B cell (primary cell): ENCODE measurements around the gene RHOBTB3. TPM values are rescaled to one million over a fixed set of nuclear protein-coding genes. Genes with fewer than 3 reads are reported as not detected.

ENCODE experiments used
- ATAC-seq: fragments of 200-7000 bp; cut with Tn5 transposase; one replicate; pipeline ENCODE4 v1.10.0; 2021; ENCODE audit warnings: low read depth, mild to moderate bottlenecking, moderate number of reproducible peaks, moderate library complexity
- CTCF ChIA-PET: fragments of 350-600 bp; sonication (Branson Sonifier 250); formaldehyde crosslinking; loops from one replicate; lab custom pipeline; 2021; ENCODE audit warnings: antibody characterized with exemption, inconsistent platforms; lab: Charles Lee
- POLR2A ChIA-PET: fragments of 350-600 bp; sonication (Branson Sonifier 250); formaldehyde crosslinking; loops from one replicate; lab custom pipeline; 2021; ENCODE audit warnings: antibody characterized with exemption; lab: Charles Lee
- DNase-seq: peaks from one replicate; pipeline ENCODE4 v3.0.0; 2013
- H2AFZ ChIP-seq: 2 replicates; pipeline ENCODE4 v1.6.1; 2012; ENCODE audit warnings: mild to moderate bottlenecking, low read depth, low read length; ENCODE audit not compliant: insufficient read depth, poor library complexity, severe bottlenecking
- H3K27ac ChIP-seq, 2 donors: 1 replicate in 1 of 2; 2 replicates in 1 of 2; pipeline ENCODE4 v1.5.1; 2012 to 2013; ENCODE audit warnings: low read length in 2 of 2, mild to moderate bottlenecking in 2 of 2, moderate library complexity in 1 of 2
- H3K27me3 ChIP-seq, 4 experiments: fragments of 200-600 bp in 1 of 4; sonication (generic) in 1 of 4; replicated peaks in 1 of 4; 1 replicate in 2 of 4; 2 replicates in 2 of 4; pipeline versions ENCODE4 v1.6.1 to v1.7.0; 2013 to 2016; ENCODE audit warnings: low read length in 3 of 4, mild to moderate bottlenecking in 2 of 4, mixed read lengths in 1 of 4, moderate library complexity in 1 of 4; ENCODE audit not compliant: insufficient read depth in 4 of 4, control insufficient read depth in 3 of 4; ENCODE audit errors: control extremely low read depth in 1 of 4
- H3K36me3 ChIP-seq, 2 experiments: replicated peaks in 1 of 2; 1 replicate in 1 of 2; 2 replicates in 1 of 2; pipeline versions ENCODE4 v1.6.1 to v1.7.1; 2013; ENCODE audit warnings: low read length in 1 of 2; ENCODE audit not compliant: insufficient read depth in 2 of 2, control insufficient read depth in 1 of 2; ENCODE audit errors: control extremely low read depth in 1 of 2, extremely low read depth in 1 of 2
- H3K4me1 ChIP-seq, 2 donors: fragments of 200-600 bp in 1 of 2; sonication (generic) in 1 of 2; 1 replicate in 1 of 2; 2 replicates in 1 of 2; pipeline versions ENCODE4 v1.5.1 to v1.6.1; 2013 to 2017; ENCODE audit warnings: low read length in 2 of 2; ENCODE audit not compliant: control insufficient read depth in 2 of 2, insufficient read depth in 2 of 2
- H3K4me2 ChIP-seq: replicated peaks from 2 replicates; pipeline ENCODE3; 2012; ENCODE audit warnings: mild to moderate bottlenecking, low read depth, low read length; ENCODE audit not compliant: poor library complexity, severe bottlenecking
- H3K4me3 ChIP-seq, 5 experiments: fragments of 200-600 bp in 1 of 5; sonication (generic) in 1 of 5; 1 replicate in 3 of 5; 2 replicates in 2 of 5; pipeline versions ENCODE4 v1.5.1 to v1.7.0; 2011 to 2016; ENCODE audit warnings: low read length in 4 of 5, mild to moderate bottlenecking in 4 of 5, low read depth in 2 of 5, control low read depth in 1 of 5, moderate library complexity in 1 of 5; ENCODE audit not compliant: insufficient read depth in 1 of 5; ENCODE audit errors: control extremely low read depth in 1 of 5, extremely low read depth in 1 of 5
- H3K79me2 ChIP-seq: fragments of 200-600 bp; sonication (generic); one replicate; pipeline ENCODE4 v1.6.0; 2016; ENCODE audit warnings: low read length; ENCODE audit not compliant: control insufficient read depth, insufficient read depth
- H3K9ac ChIP-seq: fragments of 200-600 bp; sonication (generic); 2 replicates; pipeline ENCODE4 v1.6.1; 2017; ENCODE audit warnings: mild to moderate bottlenecking, low read length, moderate library complexity
- H3K9me3 ChIP-seq, 3 donors: one replicate each; pipeline versions ENCODE4 v1.6.1 to v1.7.1; 2013; ENCODE audit warnings: low read length in 2 of 3; ENCODE audit not compliant: control insufficient read depth in 2 of 3, insufficient read depth in 1 of 3; ENCODE audit errors: control extremely low read depth in 1 of 3
- H4K20me1 ChIP-seq: 2 replicates; pipeline ENCODE4 v1.6.0; 2012; ENCODE audit warnings: mild to moderate bottlenecking, low read length; ENCODE audit not compliant: insufficient read depth, control insufficient read depth, poor library complexity, severe bottlenecking
- H3K27ac Mint-ChIP-seq: one replicate; pipeline ENCODE4 v1.8.0; 2021; ENCODE audit warnings: mixed read lengths
- H3K27me3 Mint-ChIP-seq: one replicate; pipeline ENCODE4 v1.8.0; 2021; ENCODE audit warnings: mixed read lengths
- H3K4me1 Mint-ChIP-seq: one replicate; pipeline ENCODE4 v1.8.0; 2021; ENCODE audit warnings: mixed read lengths
- H3K4me3 Mint-ChIP-seq: one replicate; pipeline ENCODE4 v1.8.0; 2021; ENCODE audit warnings: mixed read lengths
- H3K9me3 Mint-ChIP-seq: one replicate; pipeline ENCODE4 v1.8.0; 2022; ENCODE audit warnings: mixed read lengths; ENCODE audit not compliant: insufficient read depth
- EZH2 ChIP-seq: IDR thresholded peaks from 2 replicates; pipeline ENCODE4 v1.6.1; 2012; ENCODE audit warnings: borderline replicate concordance, low read depth, mild to moderate bottlenecking, moderate library complexity, low read length; ENCODE audit not compliant: insufficient read depth, poor library complexity, severe bottlenecking
- WGBS: methylation state at CpG from one replicate; pipeline ENCODE4 v1.1.5; 2013; ENCODE audit warnings: missing lambda C conversion rate; ENCODE audit not compliant: insufficient coverage; 5-methylcytosine and 5-hydroxymethylcytosine counted together
- intact Hi-C: fragments of 100-400 bp; cut with micrococcal nuclease; formaldehyde crosslinking; loops from one replicate; pipeline ENCODE4 v1.10.0; 2022
- polyA plus RNA-seq: library from polyadenylated mRNA; depleted of rRNA; stranded (reverse); fragments of >200 nt; gene quantifications from 2 replicates; pipeline ENCODE4 v1.2.3, GENCODE V29; 2012
- total RNA-seq, 2 donors: library from RNA; stranded (reverse); fragments of 120-200 nt in 1 of 2; gene quantifications; 1 replicate in 1 of 2; 2 replicates in 1 of 2; pipeline versions ENCODE4 v1.2.3 to v1.2.4, GENCODE V29; 2013 to 2022
- TF ChIP-seq, protein P1 (sequence below): fragments of 200-600 bp; IDR thresholded peaks from one replicate; pipeline ENCODE4 v1.8.0; 2022; ENCODE audit warnings: antibody characterized with exemption, mild to moderate bottlenecking

The RHOBTB3 gene
- total and polyA plus RNA-seq, 2 donors (not counting 1 experiment from before 2014, with no cell fraction given) = 1.7 to 5.0 TPM

DNA sequence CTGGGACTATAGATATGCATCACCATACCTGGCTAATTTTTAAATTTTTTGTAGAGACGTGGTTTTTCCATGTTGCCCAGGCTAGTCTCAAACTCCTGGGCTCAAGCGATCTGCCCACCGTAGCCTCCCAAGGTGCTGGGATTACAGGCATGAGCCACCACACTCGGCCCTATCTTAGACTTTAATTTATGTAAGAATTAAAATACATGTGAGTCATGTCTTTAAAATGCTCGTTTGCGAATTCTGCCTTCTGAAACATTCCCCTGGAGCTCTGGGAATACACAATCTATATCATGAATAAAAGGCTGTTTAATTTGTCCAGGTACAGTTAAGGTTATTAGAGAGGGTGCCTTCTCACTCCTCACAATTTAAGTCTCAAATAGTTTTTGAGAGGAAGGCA lies 32.8 kb downstream of the RHOBTB3 start:
- no peak overlapping the region for H2AFZ ChIP-seq
- no peaks in the 10 kb centered on the region for H3K9me3 ChIP-seq
- Mint-ChIP-seq H3K27me3 (no peaks in the 10 kb centered on the region), H3K9me3 (no peaks in the 10 kb centered on the region), H3K4me3 (no peak overlapping the region), H3K4me1 (peaks cover 38% of the 10 kb centered on the region), H3K27ac (no peak overlapping the region)
- ATAC-seq = no peak
- ChIA-PET POLR2A (no interaction called here), CTCF (interaction anchor here (0.6 to 1.0 kb wide), 2 partner anchors 10 to 17 kb away, joined by 3 read pairs; no protein-coding TSS in a partner anchor)
- DNase-seq = no peak
- H3K36me3 ChIP-seq = no peaks in the 10 kb centered on the region
- intact Hi-C loops = no loop called here
- TF ChIP-seq, protein P1, sequence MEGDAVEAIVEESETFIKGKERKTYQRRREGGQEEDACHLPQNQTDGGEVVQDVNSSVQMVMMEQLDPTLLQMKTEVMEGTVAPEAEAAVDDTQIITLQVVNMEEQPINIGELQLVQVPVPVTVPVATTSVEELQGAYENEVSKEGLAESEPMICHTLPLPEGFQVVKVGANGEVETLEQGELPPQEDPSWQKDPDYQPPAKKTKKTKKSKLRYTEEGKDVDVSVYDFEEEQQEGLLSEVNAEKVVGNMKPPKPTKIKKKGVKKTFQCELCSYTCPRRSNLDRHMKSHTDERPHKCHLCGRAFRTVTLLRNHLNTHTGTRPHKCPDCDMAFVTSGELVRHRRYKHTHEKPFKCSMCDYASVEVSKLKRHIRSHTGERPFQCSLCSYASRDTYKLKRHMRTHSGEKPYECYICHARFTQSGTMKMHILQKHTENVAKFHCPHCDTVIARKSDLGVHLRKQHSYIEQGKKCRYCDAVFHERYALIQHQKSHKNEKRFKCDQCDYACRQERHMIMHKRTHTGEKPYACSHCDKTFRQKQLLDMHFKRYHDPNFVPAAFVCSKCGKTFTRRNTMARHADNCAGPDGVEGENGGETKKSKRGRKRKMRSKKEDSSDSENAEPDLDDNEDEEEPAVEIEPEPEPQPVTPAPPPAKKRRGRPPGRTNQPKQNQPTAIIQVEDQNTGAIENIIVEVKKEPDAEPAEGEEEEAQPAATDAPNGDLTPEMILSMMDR = no peak
- TF ChIP-seq EZH2 = no peak
- no peaks in the 10 kb centered on the region for H4K20me1 ChIP-seq
- no peak overlapping the region for H3K4me2 ChIP-seq
- no peak overlapping the region for H3K27ac ChIP-seq
- no peaks in the 10 kb centered on the region for H3K27me3 ChIP-seq
- 100% methylated on average over 3 of the region's 6 CpGs for WGBS
- H3K79me2 ChIP-seq = no peaks in the 10 kb centered on the region
- no peak overlapping the region for H3K9ac ChIP-seq
- H3K4me3 ChIP-seq = no peak overlapping the region
- H3K4me1 ChIP-seq = peaks cover 29 to 34% of the 10 kb centered on the region in 2 donors

DNA sequence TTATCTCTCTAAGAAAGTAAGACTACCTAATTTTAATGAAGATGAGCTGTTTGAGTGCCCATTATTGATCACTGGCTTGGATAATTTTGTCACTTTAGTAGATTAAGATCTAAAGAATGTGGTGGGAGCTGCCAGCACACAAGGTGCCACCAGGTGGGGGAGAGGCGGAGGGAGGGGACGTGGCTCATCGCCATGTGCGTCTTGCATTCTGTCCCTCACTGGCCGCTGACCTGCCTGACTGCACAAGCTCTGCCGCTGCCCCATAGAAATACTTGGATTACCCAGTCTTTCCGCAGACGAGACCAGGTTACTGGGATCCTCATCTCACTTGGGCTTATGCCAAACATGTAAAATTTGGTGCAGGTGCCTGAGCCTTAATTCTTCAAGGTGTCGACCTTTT lies 37.6 kb downstream of the RHOBTB3 start:
- H3K27ac Mint-ChIP-seq = no peak overlapping the region
- intact Hi-C loops = no loop called here
- H3K4me3 ChIP-seq = no peak overlapping the region
- no peaks in the 10 kb centered on the region for H3K27me3 Mint-ChIP-seq
- no peaks in the 10 kb centered on the region for H3K4me1 Mint-ChIP-seq
- H3K4me2 ChIP-seq = no peak overlapping the region
- no peaks in the 10 kb centered on the region for H4K20me1 ChIP-seq
- H3K79me2 ChIP-seq = no peaks in the 10 kb centered on the region
- no peaks in the 10 kb centered on the region for H3K36me3 ChIP-seq
- DNase-seq = no peak
- ChIA-PET POLR2A (no interaction called here), CTCF (interaction anchor here (0.6 to 3.3 kb wide), 5 partner anchors 13 to 568 kb away, joined by 3 to 19 read pairs (median 4); no protein-coding TSS in a partner anchor)
- H3K9ac ChIP-seq = no peak overlapping the region
- H3K4me3 Mint-ChIP-seq = no peak overlapping the region
- ATAC-seq = no peak
- H3K27me3 ChIP-seq = no peaks in the 10 kb centered on the region
- 96% methylated on average over 9 of the region's 9 CpGs for WGBS
- no peak overlapping the region for H3K27ac ChIP-seq
- no peaks in the 10 kb centered on the region for H3K4me1 ChIP-seq
- H3K9me3 Mint-ChIP-seq = no peaks in the 10 kb centered on the region
- TF ChIP-seq, protein P1 = no peak
- TF ChIP-seq EZH2 = no peak
- no peaks in the 10 kb centered on the region for H3K9me3 ChIP-seq
- H2AFZ ChIP-seq = no peak overlapping the region
